ENCODE results near the gene ZNF581.

GRCh38 chr19:55605207-55605636 lies 38.2 kb upstream of the ZNF581 start:
- TF ChIP-seq, protein P1, sequence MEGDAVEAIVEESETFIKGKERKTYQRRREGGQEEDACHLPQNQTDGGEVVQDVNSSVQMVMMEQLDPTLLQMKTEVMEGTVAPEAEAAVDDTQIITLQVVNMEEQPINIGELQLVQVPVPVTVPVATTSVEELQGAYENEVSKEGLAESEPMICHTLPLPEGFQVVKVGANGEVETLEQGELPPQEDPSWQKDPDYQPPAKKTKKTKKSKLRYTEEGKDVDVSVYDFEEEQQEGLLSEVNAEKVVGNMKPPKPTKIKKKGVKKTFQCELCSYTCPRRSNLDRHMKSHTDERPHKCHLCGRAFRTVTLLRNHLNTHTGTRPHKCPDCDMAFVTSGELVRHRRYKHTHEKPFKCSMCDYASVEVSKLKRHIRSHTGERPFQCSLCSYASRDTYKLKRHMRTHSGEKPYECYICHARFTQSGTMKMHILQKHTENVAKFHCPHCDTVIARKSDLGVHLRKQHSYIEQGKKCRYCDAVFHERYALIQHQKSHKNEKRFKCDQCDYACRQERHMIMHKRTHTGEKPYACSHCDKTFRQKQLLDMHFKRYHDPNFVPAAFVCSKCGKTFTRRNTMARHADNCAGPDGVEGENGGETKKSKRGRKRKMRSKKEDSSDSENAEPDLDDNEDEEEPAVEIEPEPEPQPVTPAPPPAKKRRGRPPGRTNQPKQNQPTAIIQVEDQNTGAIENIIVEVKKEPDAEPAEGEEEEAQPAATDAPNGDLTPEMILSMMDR (IDR thresholded peaks at IDR 0.05): no peak
- TF ChIP-seq POLR2A (IDR thresholded peaks at IDR 0.05): peak in 1 of 2 donors; percentile 42

Measured in thyroid gland (tissue), 4 donors.